Measurements from ENCODE around the gene CYP4X1.
"Not testable (repeated sequence)": the region's sequence is repeated elsewhere in the genome, so short reads cannot be mapped to it uniquely, and the experiment has no call there.

The CYP4X1 gene

GRCh38 chr1:47023268-47024140, at the start of gene CYP4X1:
Gene CYP4X1, plus strand, starts transcription at chr1:47023669. Its CDS starts 149 bp downstream, at chr1:47023818.
- DNase-seq, result no peak

GRCh38 chr1:46983166-46983829, 40.2 kb upstream of the CYP4X1 start:
- DNase-seq, result no peak

- no peak for DNase-seq
Measured at GRCh38 chr1:46983830-46984586, 39.5 kb upstream of the CYP4X1 start.

GRCh38 chr1:46990541-46990940, 32.9 kb upstream of the CYP4X1 start:
- DNase-seq, result not testable (repeated sequence)

- DNase-seq, result no peak
Measured at GRCh38 chr1:46991083-46991923, 32.2 kb upstream of the CYP4X1 start.

- no peak for DNase-seq
Measured at GRCh38 chr1:46996659-46997281, 26.7 kb upstream of the CYP4X1 start.

- DNase-seq, result no peak
Measured at GRCh38 chr1:47002211-47002610, 21.3 kb upstream of the CYP4X1 start.

- no peak for DNase-seq
Measured at GRCh38 chr1:47003896-47004403, 19.5 kb upstream of the CYP4X1 start.

GRCh38 chr1:47006437-47006836, 17.0 kb upstream of the CYP4X1 start:
- DNase-seq, result not testable (repeated sequence)

- DNase-seq, result no peak
Measured at GRCh38 chr1:47013293-47013692, 10.2 kb upstream of the CYP4X1 start.

- DNase-seq, result no peak
Measured at GRCh38 chr1:47021070-47021469, 2.4 kb upstream of the CYP4X1 start.

GRCh38 chr1:47024141-47024801, 802 bp downstream of the CYP4X1 start:
- DNase-seq, result no peak

- no peak for DNase-seq
Measured at GRCh38 chr1:47030170-47030805, 6.8 kb downstream of the CYP4X1 start.

GRCh38 chr1:47031059-47031458, 7.6 kb downstream of the CYP4X1 start:
- no peak for DNase-seq

- no peak for DNase-seq
Measured at GRCh38 chr1:47031585-47031984, 8.1 kb downstream of the CYP4X1 start.

GRCh38 chr1:47036764-47037163, 13.3 kb downstream of the CYP4X1 start:
- DNase-seq, result no peak

GRCh38 chr1:47059376-47059775, 35.9 kb downstream of the CYP4X1 start:
- no peak for DNase-seq

GRCh38 chr1:47067097-47067594, 43.7 kb downstream of the CYP4X1 start, which contains the start of gene CYP4Z1:
Gene CYP4Z1, plus strand, starts transcription at chr1:47067231. Its CDS starts 260 bp downstream, at chr1:47067491.
- DNase-seq, result no peak

GRCh38 chr1:47069080-47069479, 45.6 kb downstream of the CYP4X1 start:
- DNase-seq, result not testable (repeated sequence)

- DNase-seq, result not testable (repeated sequence)
Measured at GRCh38 chr1:47069509-47069908, 46.0 kb downstream of the CYP4X1 start.
